T-helper 2 cell (primary cell): ENCODE results near the gene GPATCH2L.

ENCODE experiments used
- DNase-seq, 5 experiments: peaks; one replicate each; pipeline versions ENCODE4 v3.0.0 to v3.0.0-alpha.2; 2012 to 2022

The GPATCH2L gene

DNA sequence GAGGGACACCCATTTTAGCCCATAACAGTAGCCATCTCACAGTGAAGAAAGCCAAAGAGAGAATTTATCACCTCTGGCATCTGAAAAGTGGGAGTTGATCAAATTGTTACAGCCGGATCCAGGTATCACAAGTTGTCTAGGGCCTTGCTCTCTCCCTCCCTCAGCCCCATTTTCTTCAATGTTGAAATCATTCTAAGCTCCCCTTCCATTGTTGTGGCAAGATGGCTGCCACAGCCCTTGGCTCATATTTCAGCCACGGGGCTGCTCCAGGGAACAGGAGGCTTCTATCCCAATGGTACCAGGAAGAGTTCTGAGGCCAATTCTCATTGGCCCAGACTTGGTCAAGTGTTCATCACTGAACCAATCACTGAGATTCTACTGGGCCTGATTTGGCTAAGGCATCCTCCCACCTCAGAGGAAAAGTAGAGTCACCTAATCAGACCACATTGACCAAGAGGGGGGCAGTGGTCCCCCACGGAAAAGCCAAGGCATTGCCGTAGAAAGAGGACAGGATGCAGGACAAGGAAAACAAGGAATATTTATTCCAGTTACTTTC is 106.2 kb downstream of the GPATCH2L start:
- DNase-seq: no peak

DNA sequence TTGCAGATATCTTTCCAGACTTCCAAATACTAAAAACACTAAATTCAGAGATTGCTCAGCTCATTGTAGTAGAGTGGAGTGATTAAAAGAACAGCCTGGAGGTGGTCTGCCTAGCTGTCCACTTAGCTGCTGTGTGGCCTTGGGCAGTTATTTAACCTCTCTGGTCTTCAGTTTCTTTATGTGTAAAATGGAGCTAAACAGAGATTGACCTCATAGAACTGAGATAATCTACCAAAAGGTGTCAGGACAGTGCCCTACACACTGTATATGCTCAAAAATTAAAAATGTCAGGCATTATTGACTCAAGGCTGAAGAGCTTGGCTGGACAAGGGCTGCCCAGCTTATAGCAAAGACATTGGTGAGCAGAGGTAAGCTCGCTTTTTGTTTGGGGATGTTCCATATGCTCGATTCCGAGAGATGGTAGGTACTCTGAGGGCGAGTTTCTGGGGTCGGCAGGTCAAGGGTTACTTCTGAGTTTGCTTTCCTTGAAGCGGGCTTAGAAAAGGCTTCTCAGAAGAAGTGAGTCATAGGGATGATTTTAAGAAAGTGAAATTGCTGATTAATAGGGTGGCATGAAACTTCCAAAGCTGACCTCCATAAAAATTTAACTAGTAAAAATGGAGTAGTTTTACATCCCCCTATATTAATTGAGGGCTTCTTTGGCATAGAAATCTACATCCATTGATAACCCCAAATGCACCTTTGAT is 107.5 kb downstream of the GPATCH2L start:
- DNase-seq: no peak

DNA sequence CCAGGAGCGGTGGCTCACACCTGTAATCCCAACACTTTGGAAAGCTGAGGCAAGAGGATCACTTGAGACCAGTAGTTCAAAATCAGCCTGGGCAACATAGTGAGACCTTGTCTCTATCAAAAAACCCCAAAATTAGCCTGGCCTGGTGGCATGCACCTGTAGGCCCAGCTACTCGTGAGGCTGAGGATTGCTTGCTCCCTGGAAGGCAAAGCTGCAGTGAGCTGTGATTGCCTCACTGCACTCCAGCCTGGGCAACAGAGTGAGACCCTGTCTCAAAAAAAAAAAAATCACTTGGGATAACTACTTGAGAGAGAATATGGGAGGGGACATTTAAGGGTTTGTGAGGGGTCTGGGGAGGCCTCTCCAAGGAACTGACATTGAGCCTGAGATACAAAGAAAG is 109.0 kb downstream of the GPATCH2L start:
- no peak for DNase-seq

DNA sequence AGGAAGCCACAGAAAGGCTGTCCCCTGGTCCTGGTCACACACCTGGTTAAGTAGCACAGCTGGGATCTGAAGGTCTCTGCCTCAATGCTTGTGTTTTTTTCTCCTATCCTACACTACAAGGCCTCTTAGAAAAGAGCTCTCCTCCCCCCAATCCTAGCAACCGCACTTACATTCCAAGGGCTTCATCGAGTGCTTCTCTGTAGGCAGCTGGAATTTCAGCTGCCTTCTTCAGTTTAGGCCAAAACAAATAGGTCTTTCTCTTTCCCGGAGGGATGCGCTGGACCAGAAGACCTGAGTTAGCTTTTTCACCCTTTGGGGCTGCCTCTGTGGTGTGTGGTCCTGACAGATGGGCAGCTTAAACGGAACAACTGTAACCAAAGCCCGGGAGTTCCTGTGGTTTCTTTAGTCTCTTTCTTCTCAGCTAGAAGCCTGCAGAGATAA is 109.7 kb downstream of the GPATCH2L start:
- DNase-seq: no peak

DNA sequence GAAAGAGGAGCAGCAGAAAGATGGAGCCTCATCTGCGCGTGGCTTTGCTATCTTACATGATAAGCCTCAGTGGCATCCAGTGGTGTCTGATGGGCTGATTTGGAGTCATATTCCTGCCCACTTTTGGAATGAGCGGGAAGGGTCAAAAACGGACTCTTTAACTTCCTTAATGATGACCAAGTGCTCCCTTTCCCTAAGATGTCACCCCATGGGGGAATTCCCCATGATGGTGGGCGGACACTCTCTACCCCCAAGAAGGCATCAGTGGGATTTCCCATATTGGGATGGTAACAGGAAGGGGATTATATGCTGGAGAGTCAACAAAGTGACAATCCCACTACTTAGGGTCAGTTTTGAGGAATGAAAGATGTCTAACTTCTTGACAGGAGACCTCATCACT is 110.9 kb downstream of the GPATCH2L start:
- DNase-seq: no peak
